Mesenchymal stem cell (in vitro differentiated cells and primary cell): ENCODE results near the gene TEDC2.
A peak's percentile ranks its signal among the peaks of the same experiment; 100 is the strongest.

Experiments
- DNase-seq: peaks from one replicate; pipeline ENCODE4 v3.0.0-alpha.2; 2013
- H2AFZ ChIP-seq: one replicate; pipeline ENCODE4 v1.6.1; 2013; ENCODE audit warnings: low read depth, mild to moderate bottlenecking, control low read depth, inconsistent platforms, low read length, moderate library complexity
- H2AK5ac ChIP-seq: 2 replicates; pipeline ENCODE4 v1.6.1; 2013; ENCODE audit warnings: low read length, moderate library complexity, mild to moderate bottlenecking, inconsistent platforms; ENCODE audit not compliant: severe bottlenecking
- H2BK120ac ChIP-seq: one replicate; pipeline ENCODE4 v1.6.1; 2013; ENCODE audit warnings: low read depth, mild to moderate bottlenecking, inconsistent platforms, low read length, moderate library complexity
- H2BK12ac ChIP-seq, 2 experiments: one replicate each; pipeline ENCODE4 v1.6.1; 2013; ENCODE audit warnings: inconsistent platforms in 2 of 2, low read length in 2 of 2, mild to moderate bottlenecking in 2 of 2, moderate library complexity in 2 of 2, control low read depth in 1 of 2
- H2BK15ac ChIP-seq: one replicate; pipeline ENCODE4 v1.6.1; 2013; ENCODE audit warnings: mild to moderate bottlenecking, low read depth, inconsistent platforms; ENCODE audit not compliant: poor library complexity, severe bottlenecking
- H2BK5ac ChIP-seq: 2 replicates; pipeline ENCODE4 v1.6.1; 2013; ENCODE audit warnings: low read depth, mild to moderate bottlenecking, low read length, control low read depth, inconsistent platforms; ENCODE audit not compliant: poor library complexity, severe bottlenecking
- H3K14ac ChIP-seq, 2 experiments: one replicate each; pipeline ENCODE4 v1.6.1; 2013; ENCODE audit warnings: inconsistent platforms in 2 of 2, low read length in 2 of 2, control low read depth in 1 of 2, mild to moderate bottlenecking in 1 of 2, moderate library complexity in 1 of 2
- H3K18ac ChIP-seq, 2 experiments: one replicate each; pipeline ENCODE4 v1.6.1; 2013; ENCODE audit warnings: inconsistent platforms in 2 of 2, low read length in 2 of 2, control low read depth in 1 of 2, low read depth in 1 of 2, mild to moderate bottlenecking in 1 of 2
- H3K23ac ChIP-seq, 2 experiments: one replicate each; pipeline ENCODE4 v1.6.1; 2013; ENCODE audit warnings: inconsistent platforms in 2 of 2, low read length in 2 of 2, mild to moderate bottlenecking in 2 of 2, moderate library complexity in 2 of 2, control low read depth in 1 of 2
- H3K27ac ChIP-seq: 2 replicates; pipeline ENCODE4 v1.5.1; 2013; ENCODE audit warnings: mild to moderate bottlenecking, moderate library complexity, low read length, control low read depth, inconsistent platforms; ENCODE audit not compliant: poor library complexity, severe bottlenecking
- H3K27me3 ChIP-seq, 2 experiments: 2 replicates each; pipeline versions ENCODE4 v1.6.1 to v1.7.0; 2013; ENCODE audit warnings: low read length in 2 of 2, mild to moderate bottlenecking in 2 of 2, moderate library complexity in 2 of 2, control low read depth in 1 of 2, inconsistent platforms in 1 of 2; ENCODE audit not compliant: control insufficient read depth in 1 of 2, insufficient read depth in 1 of 2
- H3K36me3 ChIP-seq, 2 experiments: 2 replicates each; pipeline versions ENCODE4 v1.6.1 to v1.7.0; 2013; ENCODE audit warnings: low read length in 2 of 2, control low read depth in 1 of 2, inconsistent platforms in 1 of 2, low read depth in 1 of 2, mild to moderate bottlenecking in 1 of 2; ENCODE audit not compliant: insufficient read depth in 2 of 2, control insufficient read depth in 1 of 2
- H3K4ac ChIP-seq, 2 experiments: one replicate each; pipeline ENCODE4 v1.6.1; 2013; ENCODE audit warnings: inconsistent platforms in 2 of 2, low read length in 2 of 2, mild to moderate bottlenecking in 2 of 2, moderate library complexity in 2 of 2, control low read depth in 1 of 2, low read depth in 1 of 2
- H3K4me1 ChIP-seq: 2 replicates; pipeline ENCODE4 v1.6.1; 2013; ENCODE audit warnings: low read depth, low read length, control low read depth; ENCODE audit not compliant: control insufficient read depth, insufficient read depth
- H3K4me2 ChIP-seq: 2 replicates; pipeline ENCODE4 v1.6.1; 2013; ENCODE audit warnings: low read length, mild to moderate bottlenecking, inconsistent platforms; ENCODE audit not compliant: poor library complexity, severe bottlenecking
- H3K4me3 ChIP-seq, 2 experiments: 2 replicates each; pipeline versions ENCODE4 v1.5.1 to v1.7.0; 2013; ENCODE audit warnings: low read length in 2 of 2, mild to moderate bottlenecking in 2 of 2, control low read depth in 1 of 2, low read depth in 1 of 2; ENCODE audit not compliant: insufficient read depth in 1 of 2
- H3K79me1 ChIP-seq: replicated peaks from 2 replicates; pipeline ENCODE4 v1.6.1; 2013; ENCODE audit warnings: mild to moderate bottlenecking, control low read depth, low read length, inconsistent platforms; ENCODE audit not compliant: poor library complexity, severe bottlenecking
- H3K9ac ChIP-seq: 2 replicates; pipeline ENCODE4 v1.7.0; 2013; ENCODE audit warnings: mild to moderate bottlenecking, low read length, moderate library complexity
- H3K9me3 ChIP-seq: 2 replicates; pipeline ENCODE4 v1.7.0; 2013; ENCODE audit warnings: mild to moderate bottlenecking, low read length; ENCODE audit not compliant: control insufficient read depth
- H4K8ac ChIP-seq: one replicate; pipeline ENCODE4 v1.6.1; 2013; ENCODE audit warnings: inconsistent platforms, mild to moderate bottlenecking, low read length, moderate library complexity
- H4K91ac ChIP-seq: one replicate; pipeline ENCODE4 v1.6.1; 2013; ENCODE audit warnings: mild to moderate bottlenecking, low read length, inconsistent platforms
- WGBS: methylation state at CpG from one replicate; pipeline ENCODE4 v1.1.7; 2013; ENCODE audit warnings: mixed read lengths; 5-methylcytosine and 5-hydroxymethylcytosine counted together

TEDC2 gene

GRCh38 chr16:2450535-2450934 is 9.4 kb upstream of the TEDC2 start:
- H2BK12ac ChIP-seq = no peak overlapping the region
- H3K23ac ChIP-seq = no peak overlapping the region
- H3K14ac ChIP-seq = no peak overlapping the region
- no peaks in the 10 kb centered on the region for H3K9me3 ChIP-seq
- peaks cover 27% of the 10 kb centered on the region for H3K79me1 ChIP-seq
- no peak overlapping the region for H3K4me3 ChIP-seq
- peaks cover 20% of the 10 kb centered on the region for H3K4me1 ChIP-seq
- H3K27me3 ChIP-seq = no peaks in the 10 kb centered on the region
- no peak overlapping the region for H2BK120ac ChIP-seq
- no peak overlapping the region for H4K8ac ChIP-seq
- no peak overlapping the region for H3K27ac ChIP-seq
- H4K91ac ChIP-seq = no peak overlapping the region
- no peak overlapping the region for H2BK15ac ChIP-seq
- no peak overlapping the region for H3K9ac ChIP-seq
- no peak overlapping the region for H2AK5ac ChIP-seq
- peaks cover 42 to 72% of the 10 kb centered on the region in 2 experiments for H3K36me3 ChIP-seq
- no peak overlapping the region for H2AFZ ChIP-seq
- 98% methylated on average over 8 of the region's 8 CpGs for WGBS
- no peak overlapping the region for H3K18ac ChIP-seq
- no peak overlapping the region for H3K4me2 ChIP-seq
- H3K4ac ChIP-seq = no peak overlapping the region
- no peak overlapping the region for H2BK5ac ChIP-seq
- DNase-seq = no peak

- H3K9me3 ChIP-seq = no peaks in the 10 kb centered on the region
- no peak overlapping the region for H3K4me3 ChIP-seq
- H3K79me1 ChIP-seq = peaks cover 27% of the 10 kb centered on the region
- no peak overlapping the region for H3K27ac ChIP-seq
- H3K4me2 ChIP-seq = no peak overlapping the region
- H2AFZ ChIP-seq = no peak overlapping the region
- no peak overlapping the region for H3K9ac ChIP-seq
- H3K23ac ChIP-seq = no peak overlapping the region
- no peak overlapping the region for H4K8ac ChIP-seq
- no peak overlapping the region for H2AK5ac ChIP-seq
- H2BK15ac ChIP-seq = no peak overlapping the region
- H3K18ac ChIP-seq = no peak overlapping the region
- H3K36me3 ChIP-seq = peaks cover 44 to 72% of the 10 kb centered on the region in 2 experiments
- H3K4ac ChIP-seq = no peak overlapping the region
- no peak for DNase-seq
- no peak overlapping the region for H3K14ac ChIP-seq
- H2BK120ac ChIP-seq = no peak overlapping the region
- H2BK5ac ChIP-seq = no peak overlapping the region
- H3K27me3 ChIP-seq = no peaks in the 10 kb centered on the region
- no peak overlapping the region for H4K91ac ChIP-seq
- 95% methylated on average over 17 of the region's 19 CpGs for WGBS
- no peak overlapping the region for H2BK12ac ChIP-seq
- peaks cover 20% of the 10 kb centered on the region for H3K4me1 ChIP-seq
Observed at GRCh38 chr16:2450975-2451381, 8.9 kb upstream of the TEDC2 start.

GRCh38 chr16:2451851-2452320 is 8.0 kb upstream of the TEDC2 start:
- H3K27ac ChIP-seq = peak overlapping the region; percentile 43
- no peak overlapping the region for H2AK5ac ChIP-seq
- H3K14ac ChIP-seq = no peak overlapping the region
- no peak overlapping the region for H3K4ac ChIP-seq
- 96% methylated on average over 18 of the region's 18 CpGs for WGBS
- peaks cover 30% of the 10 kb centered on the region for H3K79me1 ChIP-seq
- H2BK120ac ChIP-seq = no peak overlapping the region
- no peak overlapping the region for H4K8ac ChIP-seq
- H3K18ac ChIP-seq = no peak overlapping the region
- peaks cover 44 to 72% of the 10 kb centered on the region in 2 experiments for H3K36me3 ChIP-seq
- H2BK5ac ChIP-seq = no peak overlapping the region
- no peak overlapping the region for H3K4me3 ChIP-seq
- no peak overlapping the region for H4K91ac ChIP-seq
- H3K4me1 ChIP-seq = peaks cover 20% of the 10 kb centered on the region
- H2BK15ac ChIP-seq = no peak overlapping the region
- no peak overlapping the region for H2BK12ac ChIP-seq
- no peak overlapping the region for H2AFZ ChIP-seq
- DNase-seq = no peak
- H3K23ac ChIP-seq = no peak overlapping the region
- no peaks in the 10 kb centered on the region for H3K27me3 ChIP-seq
- H3K9me3 ChIP-seq = no peaks in the 10 kb centered on the region
- no peak overlapping the region for H3K4me2 ChIP-seq
- no peak overlapping the region for H3K9ac ChIP-seq

GRCh38 chr16:2452650-2453049 is 7.3 kb upstream of the TEDC2 start:
- no peak overlapping the region for H4K91ac ChIP-seq
- no peaks in the 10 kb centered on the region for H3K27me3 ChIP-seq
- H3K18ac ChIP-seq = no peak overlapping the region
- DNase-seq = no peak
- no peak overlapping the region for H2AK5ac ChIP-seq
- H2BK120ac ChIP-seq = no peak overlapping the region
- peaks cover 49 to 77% of the 10 kb centered on the region in 2 experiments for H3K36me3 ChIP-seq
- no peak overlapping the region for H2AFZ ChIP-seq
- H3K23ac ChIP-seq = no peak overlapping the region
- WGBS = 95% methylated on average over 8 of the region's 8 CpGs
- H3K27ac ChIP-seq = no peak overlapping the region
- no peak overlapping the region for H2BK5ac ChIP-seq
- H2BK15ac ChIP-seq = no peak overlapping the region
- H4K8ac ChIP-seq = no peak overlapping the region
- H3K4me2 ChIP-seq = no peak overlapping the region
- no peak overlapping the region for H3K9ac ChIP-seq
- H3K14ac ChIP-seq = no peak overlapping the region
- peaks cover 30% of the 10 kb centered on the region for H3K79me1 ChIP-seq
- H3K4ac ChIP-seq = no peak overlapping the region
- no peak overlapping the region for H3K4me3 ChIP-seq
- H3K4me1 ChIP-seq = peaks cover 20% of the 10 kb centered on the region
- H2BK12ac ChIP-seq = no peak overlapping the region
- H3K9me3 ChIP-seq = no peaks in the 10 kb centered on the region
